GM12878 (cell line): ENCODE data around the gene HSPA1A. TPM values are rescaled to one million over a fixed set of nuclear protein-coding genes. Genes with fewer than 3 reads are reported as not detected.

Experiments
- ATAC-seq: fragments of 200-7000 bp; cut with Tn5 transposase; 3 replicates; pipeline ENCODE4 v1.9.1; 2020; ENCODE audit warnings: mild to moderate bottlenecking, moderate library complexity
- BruUV-seq: library from RNA; stranded (reverse); fragments of 400-500 nt; replicated peaks from 2 replicates; lab custom pipeline; 2021; lab: Mats Ljungman, UMichigan
- CTCF ChIA-PET: fragments of 300-600 bp; sonication (Branson Sonifier 250); formaldehyde crosslinking; extraction: SDS; loops from one replicate; lab custom pipeline; 2021; ENCODE audit warnings: inconsistent platforms; lab: Yijun Ruan, JAX
- POLR2A ChIA-PET: fragments of 350-600 bp; formaldehyde crosslinking; extraction: SDS; loops from one replicate; lab custom pipeline; 2021; ENCODE audit warnings: inconsistent platforms; lab: Charles Lee
- RAD21 ChIA-PET: fragments of 300-600 bp; sonication (Branson Sonifier 250); formaldehyde crosslinking; loops from one replicate; lab custom pipeline; 2023; ENCODE audit warnings: antibody characterized with exemption; ENCODE audit not compliant: unreplicated experiment; lab: Charles Lee
- SMC1A ChIA-PET: fragments of 300-600 bp; sonication (Branson Sonifier 250); formaldehyde crosslinking; loops from one replicate; lab custom pipeline; 2023; ENCODE audit not compliant: unreplicated experiment, uncharacterized antibody; lab: Charles Lee
- DNase-seq: peaks from one replicate; pipeline ENCODE4 v3.0.0-alpha.2; 2011; ENCODE audit warnings: low read depth, low spot score
- FAIRE-seq: peaks from 3 replicates; lab custom pipeline; 2011; peaks lifted over from hg19 to GRCh38; lab: Jason Lieb, UNC
- H2AFZ ChIP-seq: 2 replicates; pipeline ENCODE4 v1.6.0; 2011; ENCODE audit warnings: low read depth, low read length, control low read depth; ENCODE audit not compliant: control insufficient read depth
- H3K27ac ChIP-seq: 2 replicates; pipeline ENCODE4 v1.5.1; 2011; ENCODE audit warnings: control low read depth; ENCODE audit not compliant: control insufficient read depth, insufficient read depth
- H3K27me3 ChIP-seq, 2 experiments: replicated peaks in 1 of 2; 2 replicates each; pipeline versions ENCODE4 v1.6.0 to v1.6.1; 2011; ENCODE audit warnings: low read length in 1 of 2; ENCODE audit not compliant: control insufficient read depth in 2 of 2, insufficient read depth in 2 of 2
- H3K36me3 ChIP-seq, 2 experiments: 2 replicates each; pipeline ENCODE4 v1.5.1; 2011; ENCODE audit warnings: low read length in 1 of 2; ENCODE audit not compliant: control insufficient read depth in 2 of 2, insufficient read depth in 2 of 2
- H3K4me1 ChIP-seq: 2 replicates; pipeline ENCODE4 v1.6.1; 2011; ENCODE audit warnings: mild to moderate bottlenecking, low read length, moderate library complexity, mixed read lengths; ENCODE audit not compliant: control insufficient read depth, insufficient read depth
- H3K4me2 ChIP-seq: 2 replicates; pipeline ENCODE4 v1.6.0; 2011; ENCODE audit warnings: control low read depth; ENCODE audit not compliant: control insufficient read depth, insufficient read depth
- H3K4me3 ChIP-seq: fragments of 200-600 bp; sonication (generic); 2 replicates; pipeline ENCODE4 v1.5.1; 2016
- H3K79me2 ChIP-seq: 2 replicates; pipeline ENCODE4 v1.6.0; 2011; ENCODE audit warnings: low read length; ENCODE audit not compliant: control insufficient read depth, insufficient read depth
- H3K9ac ChIP-seq: 2 replicates; pipeline ENCODE4 v1.8.0; 2011; ENCODE audit warnings: low read length, control low read depth, mixed read lengths; ENCODE audit not compliant: control insufficient read depth, insufficient read depth
- H3K9me3 ChIP-seq: replicated peaks from 3 replicates; pipeline ENCODE4 v1.5.1; 2011; ENCODE audit warnings: mild to moderate bottlenecking, low read length; ENCODE audit not compliant: control insufficient read depth, insufficient read depth
- H4K20me1 ChIP-seq: 2 replicates; pipeline ENCODE4 v1.6.0; 2011; ENCODE audit not compliant: control insufficient read depth, insufficient read depth
- BACH1 ChIP-seq: fragments of 450-650 bp; IDR thresholded peaks from 2 replicates; pipeline ENCODE4 v1.6.1; 2017; ENCODE audit warnings: mild to moderate bottlenecking, borderline replicate concordance
- ESRRA ChIP-seq: IDR thresholded peaks from 2 replicates; pipeline ENCODE4 v1.6.1; 2012; ENCODE audit warnings: mild to moderate bottlenecking, low read length, improper control_type of control experiment
- IRF5 ChIP-seq: fragments of 450-650 bp; IDR thresholded peaks from 2 replicates; pipeline ENCODE4 v1.6.1; 2017; ENCODE audit warnings: borderline replicate concordance
- KDM1A ChIP-seq: fragments of 200-600 bp; sonication (generic); IDR thresholded peaks from 2 replicates; pipeline ENCODE4 v1.6.1; 2016; ENCODE audit warnings: borderline replicate concordance
- LARP7 ChIP-seq: fragments of 450-650 bp; IDR thresholded peaks from 2 replicates; pipeline ENCODE4 v1.6.1; 2017; ENCODE audit warnings: mild to moderate bottlenecking
- MEF2B ChIP-seq: fragments of 450-650 bp; IDR thresholded peaks from 2 replicates; pipeline ENCODE4 v1.6.1; 2018; ENCODE audit warnings: mild to moderate bottlenecking, moderate library complexity; ENCODE audit not compliant: partially characterized antibody, poor library complexity, severe bottlenecking
- MYC ChIP-seq: IDR thresholded peaks from 2 replicates; pipeline ENCODE4 v1.6.1; 2011; ENCODE audit warnings: mild to moderate bottlenecking, low read length, moderate library complexity, inconsistent platforms; ENCODE audit not compliant: insufficient read depth, insufficient replicate concordance, insufficient read length, severe bottlenecking
- PAX8 ChIP-seq: fragments of 450-650 bp; IDR thresholded peaks from 2 replicates; pipeline ENCODE4 v1.6.1; 2017; ENCODE audit warnings: mild to moderate bottlenecking, moderate library complexity
- SP1 ChIP-seq: IDR thresholded peaks from one replicate; pipeline ENCODE4 v1.6.1; 2011; ENCODE audit warnings: low read depth, low read length
- TCF7 ChIP-seq: IDR thresholded peaks from 2 replicates; pipeline ENCODE4 v1.6.1; 2014; ENCODE audit warnings: antibody characterized with exemption, borderline replicate concordance
- ZBTB11 ChIP-seq: fragments of 450-650 bp; formaldehyde crosslinking; IDR thresholded peaks from 2 replicates; pipeline ENCODE4 v1.5.0; 2022; ENCODE audit warnings: mild to moderate bottlenecking, missing genetic modification characterization
- ZBTB4 ChIP-seq: fragments of 450-650 bp; formaldehyde crosslinking; IDR thresholded peaks from 2 replicates; pipeline ENCODE4 v1.4.0; 2022; ENCODE audit warnings: mild to moderate bottlenecking, moderate library complexity
- WGBS: methylation state at CpG from one replicate; pipeline ENCODE4 v1.1.6; 2016; ENCODE audit warnings: low lambda C conversion rate; ENCODE audit not compliant: insufficient replicate concordance, insufficient coverage; ENCODE audit errors: missing lambda C conversion rate; 5-methylcytosine and 5-hydroxymethylcytosine counted together
- in situ Hi-C: fragments of 300-500 bp; cut with MboI; formaldehyde crosslinking; loops from 9 replicates; pipeline ENCODE4 v1.14.3; 2018; ENCODE audit warnings: mixed read lengths
- intact Hi-C: fragments of 100-400 bp; cut with micrococcal nuclease; formaldehyde crosslinking; loops from one replicate; pipeline ENCODE4 v1.14.2; 2022; ENCODE audit not compliant: unreplicated experiment
- polyA plus RNA-seq, 11 experiments: library from polyadenylated mRNA; depleted of rRNA in 4 of 11; unstranded in 6 of 11; stranded (reverse) in 5 of 11; fragments of >200 nt; fragmentation: Nextera tagmentation in 4 of 11; fragmentation: Illumina TruSeq in 1 of 11; extraction: Ambion mirVana in 4 of 11; extraction: Trizol in 1 of 11; gene quantifications; 1 replicate in 1 of 11; 2 replicates in 10 of 11; pipeline versions ENCODE4 v1.2.1 to v1.2.3, GENCODE V29; 2011 to 2016; ENCODE audit warnings: inconsistent platforms in 2 of 11, missing spikeins in 2 of 11, low read depth in 1 of 11
- total RNA-seq, 4 experiments: library from RNA; depleted of rRNA in 3 of 4; stranded (reverse); fragments of >200 nt in 3 of 4; fragmentation: Illumina TruSeq in 1 of 4; extraction: Trizol in 1 of 4; gene quantifications; 2 replicates each; pipeline versions ENCODE4 v1.2.1 to v1.2.3, GENCODE V29; 2013 to 2021

HSPA1A gene
- total and polyA plus RNA-seq, 10 of the 15 experiments (the other 5 are each of a cell fraction or from before 2014, with no cell fraction given), result 0.29 to 51.8 (median 17.5) TPM

GRCh38 chr6:31864818-31865204 lies 49.5 kb downstream of the HSPA1A start:
- DNase-seq, result no peak
- ChIA-PET POLR2A (interaction anchor here (0.9 to 1.0 kb wide), 2 partner anchors 26 to 34 kb away, joined by 3 to 4 read pairs; no protein-coding TSS in a partner anchor), CTCF (interaction anchor here (0.8 to 1.9 kb wide), 4 partner anchors 9 to 184 kb away, joined by 3 to 8 read pairs (median 4); partner anchors contain the start of gene LY6G5C), SMC1A (interaction anchor here (0.5 to 2.9 kb wide), 4 partner anchors 33 to 95 kb away, joined by 3 to 24 read pairs (median 6); no protein-coding TSS in a partner anchor), RAD21 (no interaction called here)
- FAIRE-seq, result no peak
- WGBS, result 74% methylated on average over 8 of the region's 8 CpGs
- no peak for ATAC-seq
- Histone ChIP-seq H3K9me3 (no peaks in the 10 kb centered on the region), H3K4me3 (no peak overlapping the region), H3K27ac (no peak overlapping the region), H3K27me3 (no peaks in the 10 kb centered on the region), H4K20me1 (no peaks in the 10 kb centered on the region), H3K4me1 (peaks cover 11% of the 10 kb centered on the region), H3K79me2 (no peaks in the 10 kb centered on the region; the same call in 1 of the 2 replicates), H2AFZ (no peak overlapping the region), H3K9ac (no peak overlapping the region), H3K4me2 (no peak overlapping the region; the same call in 1 of the 2 replicates), H3K36me3 (peaks cover 0 to under 1% of the 10 kb centered on the region in 2 experiments; a peak in 1 of 4 replicates)
- intact Hi-C loops (no loop called here), in situ Hi-C loops (no loop called here)
- BruUV-seq, result no TSS peak
- TF ChIP-seq PAX8 (no peak), KDM1A (no peak), IRF5 (no peak), TCF7 (no peak), MEF2B (no peak), LARP7 (no peak), MYC (no peak), BACH1 (no peak), ESRRA (no peak), ZBTB11 (CRISPR knock-in tag) (no peak), ZBTB4 (CRISPR knock-in tag) (no peak), SP1 (no peak)
